RWPE2 (cell line): ENCODE measurements around the gene BPIFB1.

Experiments used
- ATAC-seq: fragments of 200-7000 bp; cut with Tn5 transposase; 3 replicates; pipeline ENCODE4 v1.9.1; 2021; ENCODE audit warnings: low read depth
- DNase-seq: peaks from one replicate; pipeline ENCODE4 v3.0.0-alpha.2; 2020; ENCODE audit warnings: low spot score
- H3K27ac ChIP-seq: fragments of 450-650 bp; 2 replicates; pipeline ENCODE4 v1.5.1; 2017; ENCODE audit warnings: mild to moderate bottlenecking; ENCODE audit not compliant: poor library complexity, severe bottlenecking
- H3K27me3 ChIP-seq: fragments of 250-450 bp; sonication (Bioruptor Pico); 2 replicates; pipeline ENCODE4 v1.5.1; 2021; ENCODE audit warnings: mild to moderate bottlenecking, moderate library complexity; ENCODE audit not compliant: insufficient read depth, poor library complexity, severe bottlenecking
- H3K36me3 ChIP-seq: fragments of 250-450 bp; sonication (Bioruptor Pico); 2 replicates; pipeline ENCODE4 v1.5.1; 2020; ENCODE audit warnings: low read depth, mild to moderate bottlenecking, moderate library complexity
- H3K4me1 ChIP-seq: fragments of 250-450 bp; sonication (Bioruptor Pico); 2 replicates; pipeline ENCODE4 v1.5.1; 2021; ENCODE audit warnings: mild to moderate bottlenecking, moderate library complexity; ENCODE audit not compliant: insufficient read depth, poor library complexity, severe bottlenecking
- H3K4me3 ChIP-seq: fragments of 250-450 bp; sonication (Bioruptor Pico); 2 replicates; pipeline ENCODE4 v1.5.1; 2021; ENCODE audit warnings: mild to moderate bottlenecking, moderate library complexity; ENCODE audit not compliant: severe bottlenecking
- H3K9me3 ChIP-seq: fragments of 250-450 bp; sonication (Bioruptor Pico); 2 replicates; pipeline ENCODE4 v1.5.1; 2021; ENCODE audit warnings: mild to moderate bottlenecking, moderate library complexity; ENCODE audit not compliant: severe bottlenecking
- CTCF ChIP-seq: fragments of 450-650 bp; IDR thresholded peaks from one replicate; pipeline ENCODE4 v1.5.1; 2017; ENCODE audit warnings: mild to moderate bottlenecking, moderate library complexity; ENCODE audit not compliant: poor library complexity, severe bottlenecking

BPIFB1 gene

GRCh38 chr20:33281550-33282146 is 1.4 kb upstream of the BPIFB1 start:
- H3K9me3 ChIP-seq, result no peaks in the 10 kb centered on the region
- H3K27me3 ChIP-seq, result peaks cover 15% of the 10 kb centered on the region
- no peaks in the 10 kb centered on the region for H3K36me3 ChIP-seq
- no peak for TF ChIP-seq CTCF
- no peak overlapping the region for H3K4me3 ChIP-seq
- H3K4me1 ChIP-seq, result no peaks in the 10 kb centered on the region
- no peak for ATAC-seq
- H3K27ac ChIP-seq, result no peak overlapping the region
- DNase-seq, result no peak

GRCh38 chr20:33282196-33282934 is 649 bp upstream of the BPIFB1 start:
- ATAC-seq (no peak), DNase-seq (no peak)
- Histone ChIP-seq H3K9me3 (no peaks in the 10 kb centered on the region), H3K27me3 (peaks cover 22% of the 10 kb centered on the region), H3K4me3 (no peak overlapping the region), H3K36me3 (no peaks in the 10 kb centered on the region), H3K4me1 (no peaks in the 10 kb centered on the region), H3K27ac (no peak overlapping the region)
- TF ChIP-seq CTCF, result no peak

- DNase-seq, result no peak
- H3K4me3 ChIP-seq, result no peak overlapping the region
- peaks cover 25% of the 10 kb centered on the region for H3K27me3 ChIP-seq
- no peaks in the 10 kb centered on the region for H3K9me3 ChIP-seq
- no peaks in the 10 kb centered on the region for H3K4me1 ChIP-seq
- no peak overlapping the region for H3K27ac ChIP-seq
- no peaks in the 10 kb centered on the region for H3K36me3 ChIP-seq
- no peak for TF ChIP-seq CTCF
- no peak for ATAC-seq
Observed at GRCh38 chr20:33284284-33284683, 1.3 kb downstream of the BPIFB1 start.

DNA sequence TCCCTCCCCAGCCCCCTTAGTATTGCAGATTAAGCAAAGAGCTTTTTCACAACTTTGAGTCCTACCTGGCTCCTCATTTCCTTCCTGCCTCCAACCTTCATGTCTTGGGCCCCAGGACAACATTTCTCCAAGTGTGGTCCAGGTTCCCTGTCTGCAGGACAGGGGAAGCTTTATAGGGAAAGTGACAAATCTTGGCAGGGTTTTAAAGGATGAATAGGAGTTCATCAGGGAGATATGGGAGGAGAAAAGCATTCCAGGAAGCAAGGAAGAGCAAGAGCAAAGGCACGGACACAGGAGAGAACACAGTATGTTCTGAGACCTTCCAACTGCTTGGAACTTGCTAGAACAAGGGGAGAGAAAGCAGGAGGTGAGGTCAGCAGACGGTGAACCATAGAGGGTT is 1.9 kb downstream of the BPIFB1 start:
- no peaks in the 10 kb centered on the region for H3K4me1 ChIP-seq
- peaks cover 25% of the 10 kb centered on the region for H3K27me3 ChIP-seq
- no peak overlapping the region for H3K4me3 ChIP-seq
- H3K36me3 ChIP-seq, result no peaks in the 10 kb centered on the region
- H3K9me3 ChIP-seq, result no peaks in the 10 kb centered on the region
- DNase-seq (no peak), ATAC-seq (no peak)
- TF ChIP-seq CTCF, result no peak
- H3K27ac ChIP-seq, result no peak overlapping the region
